K562 (cell line): Measurements from ENCODE around the gene PIP4K2A. TPM values are rescaled to one million over a fixed set of nuclear protein-coding genes. Genes with fewer than 3 reads are reported as not detected.

ENCODE experiments used
- ATF1 ChIP-seq, 2 experiments: fragments of 450-650 bp in 1 of 2; IDR thresholded peaks; 2 replicates each; pipeline ENCODE4 v1.6.1; 2016; ENCODE audit warnings: missing compliant biosample characterization in 1 of 2, missing genetic modification characterization in 1 of 2
- CBFA2T2 ChIP-seq: fragments of 450-650 bp; conservative IDR thresholded peaks from 2 replicates; pipeline ENCODE4 v1.6.1; 2017; ENCODE audit warnings: mild to moderate bottlenecking
- E2F3 ChIP-seq: fragments of 250-450 bp; sonication (Bioruptor Pico); IDR thresholded peaks from 2 replicates; pipeline ENCODE4 v1.4.0; 2020; ENCODE audit warnings: mild to moderate bottlenecking
- ETV5 ChIP-seq: sonication (generic); formaldehyde crosslinking; IDR thresholded peaks from 2 replicates; pipeline ENCODE4 v1.4.0; 2020; ENCODE audit warnings: low read depth, mild to moderate bottlenecking, missing genetic modification reagents
- EZH2 ChIP-seq: IDR thresholded peaks from 2 replicates; pipeline ENCODE4 v1.6.1; 2012; ENCODE audit warnings: low read depth, mild to moderate bottlenecking, inconsistent platforms, low read length, borderline replicate concordance
- HCFC1 ChIP-seq: IDR thresholded peaks from 2 replicates; pipeline ENCODE4 v1.6.1; 2012; ENCODE audit warnings: low read depth, low read length, improper control_type of control experiment
- HLTF ChIP-seq: fragments of 450-650 bp; IDR thresholded peaks from 2 replicates; pipeline ENCODE4 v1.6.1; 2016
- HNRNPL ChIP-seq: fragments of 200-400 bp; formaldehyde crosslinking; IDR thresholded peaks from 2 replicates; pipeline ENCODE4 v1.6.1; 2017; ENCODE audit warnings: low read depth, mild to moderate bottlenecking, low read length
- HNRNPLL ChIP-seq: fragments of 200-400 bp; formaldehyde crosslinking; IDR thresholded peaks from 2 replicates; pipeline ENCODE4 v1.6.1; 2017; ENCODE audit warnings: low read length, low read depth, mild to moderate bottlenecking; ENCODE audit not compliant: poor library complexity, severe bottlenecking
- MEIS2 ChIP-seq: fragments of 450-650 bp; IDR thresholded peaks from 2 replicates; pipeline ENCODE4 v1.6.1; 2014; ENCODE audit warnings: mild to moderate bottlenecking; ENCODE audit not compliant: partially characterized antibody
- MIER1 ChIP-seq: fragments of 450-650 bp; IDR thresholded peaks from 2 replicates; pipeline ENCODE4 v1.6.1; 2016; ENCODE audit warnings: antibody characterized with exemption, mild to moderate bottlenecking, low read depth
- MYNN ChIP-seq, 2 experiments: sonication (generic); formaldehyde crosslinking in 1 of 2; IDR thresholded peaks; 2 replicates each; pipeline versions ENCODE4 v1.5.0 to v1.6.1; 2016 to 2020; ENCODE audit warnings: antibody characterized with exemption in 1 of 2, missing genetic modification reagents in 1 of 2
- NCOA6 ChIP-seq: fragments of 450-650 bp; IDR thresholded peaks from 2 replicates; pipeline ENCODE4 v1.6.1; 2017; ENCODE audit warnings: mild to moderate bottlenecking
- NR1H2 ChIP-seq: sonication (generic); formaldehyde crosslinking; IDR thresholded peaks from 2 replicates; pipeline ENCODE4 v1.4.0; 2020; ENCODE audit warnings: mild to moderate bottlenecking, missing genetic modification reagents
- NRF1 ChIP-seq, 2 experiments: fragments of 450-650 bp; IDR thresholded peaks in 1 of 2; conservative IDR thresholded peaks in 1 of 2; 2 replicates each; pipeline ENCODE4 v1.6.1; 2014; ENCODE audit warnings: mild to moderate bottlenecking in 2 of 2
- PCBP1 ChIP-seq: fragments of 200-400 bp; formaldehyde crosslinking; IDR thresholded peaks from 2 replicates; pipeline ENCODE4 v1.6.1; 2018; ENCODE audit warnings: mild to moderate bottlenecking, low read depth, low read length; ENCODE audit not compliant: poor library complexity, severe bottlenecking
- SP1 ChIP-seq: sonication (generic); formaldehyde crosslinking; IDR thresholded peaks from 2 replicates; pipeline ENCODE4 v1.8.1; 2022; ENCODE audit warnings: mild to moderate bottlenecking, missing genetic modification reagents
- SRSF7 ChIP-seq: fragments of 200-400 bp; formaldehyde crosslinking; optimal IDR thresholded peaks from 2 replicates; pipeline ENCODE3; 2017; ENCODE audit warnings: mild to moderate bottlenecking, low read depth, low read length
- ZNF12 ChIP-seq: sonication (generic); formaldehyde crosslinking; IDR thresholded peaks from 2 replicates; pipeline ENCODE4 v1.4.0; 2020; ENCODE audit warnings: mild to moderate bottlenecking, missing genetic modification reagents
- ZNF134 ChIP-seq: fragments of 250-450 bp; sonication (Bioruptor Pico); conservative IDR thresholded peaks from 2 replicates; pipeline ENCODE4 v1.4.0; 2020
- ZNF239 ChIP-seq: fragments of 250-450 bp; sonication (Bioruptor Pico); IDR thresholded peaks from 2 replicates; pipeline ENCODE4 v1.4.0; 2020; ENCODE audit warnings: mild to moderate bottlenecking
- ZNF274 ChIP-seq: IDR thresholded peaks from 2 replicates; pipeline ENCODE4 v1.6.1; 2011; ENCODE audit warnings: low read depth, mild to moderate bottlenecking, low read length, moderate library complexity, borderline replicate concordance
- ZNF76 ChIP-seq: fragments of 250-450 bp; sonication (Bioruptor Pico); IDR thresholded peaks from 2 replicates; pipeline ENCODE4 v1.4.0; 2020; ENCODE audit warnings: mild to moderate bottlenecking, moderate library complexity, borderline replicate concordance
- polyA plus RNA-seq, 8 experiments: library from polyadenylated mRNA; depleted of rRNA in 4 of 8; stranded (reverse) in 5 of 8; unstranded in 3 of 8; fragments of >200 nt; fragmentation: Nextera tagmentation in 2 of 8; fragmentation: Illumina TruSeq in 1 of 8; extraction: Ambion mirVana in 2 of 8; extraction: Trizol in 1 of 8; gene quantifications; 2 replicates each; pipeline versions ENCODE4 v1.2.1 to v1.2.3, GENCODE V29; 2011 to 2014; ENCODE audit warnings: inconsistent platforms in 1 of 8, missing spikeins in 1 of 8
- total RNA-seq, 7 experiments: library from RNA; depleted of rRNA in 6 of 7; stranded (reverse); fragments of >200 nt in 6 of 7; fragmentation: Illumina TruSeq in 2 of 7; extraction: Trizol in 2 of 7; gene quantifications; 2 replicates each; pipeline versions ENCODE4 v1.2.1 to v1.2.3, GENCODE V29; 2011 to 2021; ENCODE audit warnings: low replicate concordance in 1 of 7
- TF ChIP-seq, protein P1 (sequence below), 2 experiments: IDR thresholded peaks in 1 of 2; conservative IDR thresholded peaks in 1 of 2; 2 replicates each; pipeline ENCODE4 v1.6.1; 2016; ENCODE audit warnings: low read depth in 2 of 2, mild to moderate bottlenecking in 1 of 2, missing compliant biosample characterization in 1 of 2, missing genetic modification characterization in 1 of 2, moderate library complexity in 1 of 2
- TF ChIP-seq, protein P2 (sequence below): fragments of 250-450 bp; sonication (Bioruptor Pico); IDR thresholded peaks from 2 replicates; pipeline ENCODE4 v1.5.0; 2020; ENCODE audit warnings: mild to moderate bottlenecking, borderline replicate concordance
- TF ChIP-seq, protein P3 (sequence below): fragments of 250-450 bp; sonication (Bioruptor Pico); IDR thresholded peaks from 2 replicates; pipeline ENCODE4 v1.8.0; 2021; ENCODE audit warnings: moderate library complexity, mild to moderate bottlenecking, inconsistent platforms

Gene PIP4K2A
- total and polyA plus RNA-seq, 9 of the 15 experiments (the other 6 are each of a cell fraction or from before 2014, with no cell fraction given), result 35.6 to 117 (median 71.9) TPM

DNA sequence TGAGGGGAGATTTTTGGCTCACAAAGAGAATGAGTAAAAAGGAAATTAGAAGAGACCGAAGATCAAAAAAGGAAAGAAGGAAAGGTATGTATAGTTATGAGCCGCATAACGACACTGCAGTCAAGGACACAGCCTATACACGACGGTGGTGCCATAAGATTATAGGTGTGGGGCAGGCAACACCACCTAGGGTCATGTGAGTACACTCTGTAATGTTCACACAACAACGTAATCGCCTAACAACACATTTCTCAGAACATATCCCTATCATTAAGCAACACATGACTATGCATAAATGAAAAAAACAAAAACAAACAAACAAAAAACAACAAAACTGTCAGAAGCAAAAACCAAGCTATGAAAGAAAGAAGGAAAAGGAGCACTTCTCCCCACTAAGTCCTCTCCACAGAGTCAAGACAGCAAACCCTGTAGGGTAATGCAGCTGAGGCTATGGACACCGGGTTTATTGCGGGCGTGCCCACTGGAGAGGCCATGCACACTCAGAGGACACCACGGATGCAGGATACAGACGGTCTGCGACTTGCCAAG, 45.1 kb downstream of the PIP4K2A start (continued):
- no peak; the same call in 1 of the 2 replicates for TF ChIP-seq SP1 (CRISPR knock-in tag)
- TF ChIP-seq, protein P1, sequence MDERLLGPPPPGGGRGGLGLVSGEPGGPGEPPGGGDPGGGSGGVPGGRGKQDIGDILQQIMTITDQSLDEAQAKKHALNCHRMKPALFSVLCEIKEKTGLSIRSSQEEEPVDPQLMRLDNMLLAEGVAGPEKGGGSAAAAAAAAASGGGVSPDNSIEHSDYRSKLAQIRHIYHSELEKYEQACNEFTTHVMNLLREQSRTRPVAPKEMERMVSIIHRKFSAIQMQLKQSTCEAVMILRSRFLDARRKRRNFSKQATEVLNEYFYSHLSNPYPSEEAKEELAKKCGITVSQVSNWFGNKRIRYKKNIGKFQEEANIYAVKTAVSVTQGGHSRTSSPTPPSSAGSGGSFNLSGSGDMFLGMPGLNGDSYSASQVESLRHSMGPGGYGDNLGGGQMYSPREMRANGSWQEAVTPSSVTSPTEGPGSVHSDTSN (CRISPR knock-in tag; IDR thresholded peaks at IDR 0.05; ENCODE audit: low read depth), result no peak
- TF ChIP-seq, protein P1 (tag; conservative IDR thresholded peaks at IDR 0.05; ENCODE audit: low read depth), result no peak
- no peak for TF ChIP-seq ZNF134
- no peak for TF ChIP-seq HNRNPL
- no peak for TF ChIP-seq HCFC1
- no peak for TF ChIP-seq ETV5 (CRISPR knock-in tag)
- no peak for TF ChIP-seq HNRNPLL
- TF ChIP-seq EZH2, result no peak
- no peak for TF ChIP-seq MYNN (IDR thresholded peaks at IDR 0.05)
- TF ChIP-seq MYNN (CRISPR knock-in tag; IDR thresholded peaks at IDR 0.05), result no peak
- no peak for TF ChIP-seq ZNF239 (CRISPR knock-in tag)
- TF ChIP-seq NRF1 (conservative IDR thresholded peaks at IDR 0.05 in 1 of 2, IDR thresholded peaks at IDR 0.05 in 1 of 2), result no peak
- peak; percentile 43; the same call in 1 of the 2 replicates for TF ChIP-seq CBFA2T2
- TF ChIP-seq ZNF76 (CRISPR knock-in tag), result no peak
- TF ChIP-seq, protein P2, sequence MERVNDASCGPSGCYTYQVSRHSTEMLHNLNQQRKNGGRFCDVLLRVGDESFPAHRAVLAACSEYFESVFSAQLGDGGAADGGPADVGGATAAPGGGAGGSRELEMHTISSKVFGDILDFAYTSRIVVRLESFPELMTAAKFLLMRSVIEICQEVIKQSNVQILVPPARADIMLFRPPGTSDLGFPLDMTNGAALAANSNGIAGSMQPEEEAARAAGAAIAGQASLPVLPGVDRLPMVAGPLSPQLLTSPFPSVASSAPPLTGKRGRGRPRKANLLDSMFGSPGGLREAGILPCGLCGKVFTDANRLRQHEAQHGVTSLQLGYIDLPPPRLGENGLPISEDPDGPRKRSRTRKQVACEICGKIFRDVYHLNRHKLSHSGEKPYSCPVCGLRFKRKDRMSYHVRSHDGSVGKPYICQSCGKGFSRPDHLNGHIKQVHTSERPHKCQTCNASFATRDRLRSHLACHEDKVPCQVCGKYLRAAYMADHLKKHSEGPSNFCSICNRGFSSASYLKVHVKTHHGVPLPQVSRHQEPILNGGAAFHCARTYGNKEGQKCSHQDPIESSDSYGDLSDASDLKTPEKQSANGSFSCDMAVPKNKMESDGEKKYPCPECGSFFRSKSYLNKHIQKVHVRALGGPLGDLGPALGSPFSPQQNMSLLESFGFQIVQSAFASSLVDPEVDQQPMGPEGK, result no peak
- no peak for TF ChIP-seq NCOA6
- TF ChIP-seq NR1H2, result no peak
- TF ChIP-seq PCBP1, result no peak
- no peak for TF ChIP-seq ATF1 (CRISPR knock-in tag; IDR thresholded peaks at IDR 0.05)
- no peak for TF ChIP-seq ATF1 (tag; IDR thresholded peaks at IDR 0.05)
- no peak for TF ChIP-seq ZNF12
- TF ChIP-seq, protein P3, sequence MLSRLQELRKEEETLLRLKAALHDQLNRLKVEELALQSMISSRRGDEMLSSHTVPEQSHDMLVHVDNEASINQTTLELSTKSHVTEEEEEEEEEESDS, result no peak
- TF ChIP-seq SRSF7, result no peak
- TF ChIP-seq MIER1, result no peak
- TF ChIP-seq HLTF, result no peak
- no peak for TF ChIP-seq ZNF274
- TF ChIP-seq MEIS2, result no peak
- no peak for TF ChIP-seq E2F3 (CRISPR knock-in tag)
